ENCODE results near the gene RHEB. TPM values are rescaled to one million over a fixed set of nuclear protein-coding genes. Genes with fewer than 3 reads are reported as not detected.
A peak's percentile ranks its signal among the peaks of the same experiment; 100 is the strongest.

Gene RHEB
- total RNA-seq, 1 experiment from 2014 or later, result 135 TPM

GRCh38 chr7:151469281-151469680 lies 50.4 kb downstream of the RHEB start:
- TF ChIP-seq, protein P1, sequence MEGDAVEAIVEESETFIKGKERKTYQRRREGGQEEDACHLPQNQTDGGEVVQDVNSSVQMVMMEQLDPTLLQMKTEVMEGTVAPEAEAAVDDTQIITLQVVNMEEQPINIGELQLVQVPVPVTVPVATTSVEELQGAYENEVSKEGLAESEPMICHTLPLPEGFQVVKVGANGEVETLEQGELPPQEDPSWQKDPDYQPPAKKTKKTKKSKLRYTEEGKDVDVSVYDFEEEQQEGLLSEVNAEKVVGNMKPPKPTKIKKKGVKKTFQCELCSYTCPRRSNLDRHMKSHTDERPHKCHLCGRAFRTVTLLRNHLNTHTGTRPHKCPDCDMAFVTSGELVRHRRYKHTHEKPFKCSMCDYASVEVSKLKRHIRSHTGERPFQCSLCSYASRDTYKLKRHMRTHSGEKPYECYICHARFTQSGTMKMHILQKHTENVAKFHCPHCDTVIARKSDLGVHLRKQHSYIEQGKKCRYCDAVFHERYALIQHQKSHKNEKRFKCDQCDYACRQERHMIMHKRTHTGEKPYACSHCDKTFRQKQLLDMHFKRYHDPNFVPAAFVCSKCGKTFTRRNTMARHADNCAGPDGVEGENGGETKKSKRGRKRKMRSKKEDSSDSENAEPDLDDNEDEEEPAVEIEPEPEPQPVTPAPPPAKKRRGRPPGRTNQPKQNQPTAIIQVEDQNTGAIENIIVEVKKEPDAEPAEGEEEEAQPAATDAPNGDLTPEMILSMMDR (IDR thresholded peaks at IDR 0.05; ENCODE audit: unreplicated experiment), result no peak
- Mint-ChIP-seq H3K27me3 (ENCODE audit: insufficient read depth, unreplicated experiment) (no peaks in the 10 kb centered on the region), H3K27ac (ENCODE audit: low read depth, unreplicated experiment) (peak overlapping the region; percentile 21), H3K4me1 (ENCODE audit: insufficient read depth, unreplicated experiment) (peaks cover 16% of the 10 kb centered on the region), H3K9me3 (ENCODE audit: unreplicated experiment) (peaks cover under 1% of the 10 kb centered on the region), H3K4me3 (ENCODE audit: unreplicated experiment) (no peak overlapping the region), H3K36me3 (ENCODE audit: insufficient read depth, unreplicated experiment) (peaks cover 80% of the 10 kb centered on the region)
- BruUV-seq (replicated peaks), result no TSS peak
- ChIA-PET POLR2A (no interaction called here), CTCF (no interaction called here)
- intact Hi-C loops (cut with micrococcal nuclease), result no loop called here
- no peak for DNase-seq (ENCODE audit: unreplicated experiment)

- Mint-ChIP-seq H3K4me1 (ENCODE audit: insufficient read depth, unreplicated experiment) (peaks cover 16% of the 10 kb centered on the region), H3K4me3 (ENCODE audit: unreplicated experiment) (no peak overlapping the region), H3K27me3 (ENCODE audit: insufficient read depth, unreplicated experiment) (no peaks in the 10 kb centered on the region), H3K9me3 (ENCODE audit: unreplicated experiment) (peaks cover 9% of the 10 kb centered on the region), H3K36me3 (ENCODE audit: insufficient read depth, unreplicated experiment) (peaks cover 83% of the 10 kb centered on the region), H3K27ac (ENCODE audit: low read depth, unreplicated experiment) (peak overlapping the region; percentile 83)
- TF ChIP-seq, protein P1 (IDR thresholded peaks at IDR 0.05; ENCODE audit: unreplicated experiment), result no peak
- no TSS peak for BruUV-seq (replicated peaks)
- DNase-seq (ENCODE audit: unreplicated experiment), result no peak
- POLR2A ChIA-PET, result no interaction called here
- intact Hi-C loops (cut with micrococcal nuclease), result no loop called here
- CTCF ChIA-PET, result interaction anchor here (0.6 kb wide), 1 partner anchor 632 kb away, joined by 3 read pairs; no protein-coding TSS in a partner anchor
Observed at GRCh38 chr7:151468217-151469018, 51.3 kb downstream of the RHEB start.

DNA sequence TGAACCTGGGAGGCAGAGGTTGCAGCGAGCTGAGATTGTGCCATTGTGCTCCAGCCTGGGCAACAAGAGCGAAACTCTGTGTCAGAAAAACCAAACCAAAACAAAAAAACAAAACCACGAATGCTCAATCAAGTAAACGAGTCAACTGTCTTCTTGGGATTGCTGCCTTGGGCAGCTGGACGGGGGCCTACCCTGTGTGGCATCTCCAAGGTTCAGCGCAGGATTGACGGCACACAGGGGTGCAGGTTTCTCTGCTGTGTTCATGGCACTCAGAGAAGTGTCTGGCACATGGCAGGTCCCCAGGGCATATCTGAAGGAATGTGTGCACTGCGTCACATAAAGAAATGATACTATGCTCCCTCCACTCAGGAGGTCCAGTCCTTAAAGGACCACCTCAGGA lies 54.5 kb downstream of the RHEB start:
- TF ChIP-seq, protein P1 (IDR thresholded peaks at IDR 0.05; ENCODE audit: unreplicated experiment), result no peak
- no peak for DNase-seq (ENCODE audit: unreplicated experiment)
- ChIA-PET POLR2A (no interaction called here), CTCF (interaction anchor here (2.2 kb wide), 1 partner anchor 17 kb away, joined by 11 read pairs; no protein-coding TSS in a partner anchor)
- Mint-ChIP-seq H3K9me3 (ENCODE audit: unreplicated experiment) (peaks cover 17% of the 10 kb centered on the region), H3K4me1 (ENCODE audit: insufficient read depth, unreplicated experiment) (peaks cover 22% of the 10 kb centered on the region), H3K27ac (ENCODE audit: low read depth, unreplicated experiment) (no peak overlapping the region), H3K27me3 (ENCODE audit: insufficient read depth, unreplicated experiment) (no peaks in the 10 kb centered on the region), H3K36me3 (ENCODE audit: insufficient read depth, unreplicated experiment) (peaks cover 69% of the 10 kb centered on the region), H3K4me3 (ENCODE audit: unreplicated experiment) (no peak overlapping the region)
- no TSS peak for BruUV-seq (replicated peaks)
- intact Hi-C loops (cut with micrococcal nuclease), result no loop called here

DNA sequence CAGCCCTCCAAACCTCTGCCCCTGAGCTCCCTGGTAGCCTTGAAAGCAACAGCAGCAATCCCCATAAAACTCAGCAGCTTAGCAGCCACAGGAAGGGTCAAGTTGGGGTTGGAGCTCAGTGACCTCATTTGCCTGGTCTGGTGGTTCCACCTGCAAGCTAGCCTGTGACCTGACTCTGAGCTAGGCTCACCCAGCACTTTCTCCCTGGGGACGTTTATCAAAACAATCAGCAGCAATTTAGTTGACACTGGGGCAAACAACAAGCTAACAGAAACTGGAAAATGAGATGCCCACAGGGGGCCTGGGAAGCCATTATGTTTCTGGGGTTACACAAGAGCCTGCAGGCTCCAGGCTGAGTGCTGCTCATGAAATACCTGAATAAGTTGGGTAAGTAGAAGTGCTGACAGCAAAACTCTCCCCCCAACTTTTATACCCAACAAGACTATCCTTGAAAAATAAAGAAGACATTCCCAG lies 57.4 kb downstream of the RHEB start:
- intact Hi-C loops (cut with micrococcal nuclease), result no loop called here
- Mint-ChIP-seq H3K4me3 (ENCODE audit: unreplicated experiment) (no peak overlapping the region), H3K4me1 (ENCODE audit: insufficient read depth, unreplicated experiment) (peaks cover 16% of the 10 kb centered on the region), H3K27ac (ENCODE audit: low read depth, unreplicated experiment) (no peak overlapping the region), H3K9me3 (ENCODE audit: unreplicated experiment) (peaks cover 22% of the 10 kb centered on the region), H3K36me3 (ENCODE audit: insufficient read depth, unreplicated experiment) (peaks cover 41% of the 10 kb centered on the region), H3K27me3 (ENCODE audit: insufficient read depth, unreplicated experiment) (no peaks in the 10 kb centered on the region)
- ChIA-PET CTCF (interaction anchor here (0.6 to 1.5 kb wide), 5 partner anchors 13 to 159 kb away, joined by 3 to 8 read pairs (median 4); no protein-coding TSS in a partner anchor), POLR2A (interaction anchor here (0.7 kb wide), 2 partner anchors 42 to 91 kb away, joined by 3 read pairs; no protein-coding TSS in a partner anchor)
- BruUV-seq (replicated peaks), result no TSS peak
- TF ChIP-seq, protein P1 (IDR thresholded peaks at IDR 0.05; ENCODE audit: unreplicated experiment), result no peak
- no peak for DNase-seq (ENCODE audit: unreplicated experiment)
